Panc1 (cell line): ENCODE data around the gene KDM4B. TPM values are rescaled to one million over a fixed set of nuclear protein-coding genes. Genes with fewer than 3 reads are reported as not detected.

Experiments
- ATAC-seq: fragments of 200-7000 bp; cut with Tn5 transposase; 2 replicates; pipeline ENCODE4 v1.9.1; 2020; ENCODE audit warnings: mild to moderate bottlenecking, moderate library complexity
- BruUV-seq: library from RNA; stranded (reverse); fragments of 400-500 nt; replicated peaks from 2 replicates; lab custom pipeline; 2021; lab: Mats Ljungman, UMichigan
- CTCF ChIA-PET: fragments of 300-600 bp; sonication (Branson Sonifier 250); formaldehyde crosslinking; loops from one replicate; lab custom pipeline; 2022; ENCODE audit warnings: antibody characterized with exemption; lab: Charles Lee
- POLR2A ChIA-PET: fragments of 300-600 bp; sonication (Branson Sonifier 250); formaldehyde crosslinking; loops from one replicate; lab custom pipeline; 2022; ENCODE audit warnings: antibody characterized with exemption; lab: Charles Lee
- DNase-seq: peaks from one replicate; pipeline ENCODE4 v3.0.0-alpha.2; 2010; ENCODE audit warnings: low read depth, low spot score
- H3K27ac ChIP-seq: 2 replicates; pipeline ENCODE4 v1.5.1; 2011; ENCODE audit warnings: mild to moderate bottlenecking, low read length, inconsistent platforms
- H3K27me3 ChIP-seq: fragments of 200-500 bp; sonication (Bioruptor generic); 2 replicates; pipeline ENCODE4 v1.6.0; 2014; ENCODE audit warnings: low read length, inconsistent platforms; ENCODE audit not compliant: control insufficient read depth, insufficient read depth
- H3K36me3 ChIP-seq: fragments of 200-500 bp; sonication (Bioruptor generic); 2 replicates; pipeline ENCODE4 v1.5.1; 2014; ENCODE audit warnings: inconsistent platforms, mild to moderate bottlenecking, low read length, moderate library complexity; ENCODE audit not compliant: control insufficient read depth, insufficient read depth
- H3K4me1 ChIP-seq: 2 replicates; pipeline ENCODE4 v1.5.1; 2011; ENCODE audit warnings: inconsistent platforms, mild to moderate bottlenecking, low read length, moderate library complexity; ENCODE audit not compliant: control insufficient read depth, insufficient read depth
- H3K4me3 ChIP-seq, 2 experiments: 2 replicates each; pipeline ENCODE4 v1.5.1; 2011 to 2012; ENCODE audit warnings: low read depth in 2 of 2, low read length in 2 of 2, mild to moderate bottlenecking in 2 of 2, inconsistent platforms in 1 of 2, moderate library complexity in 1 of 2
- H3K9me3 ChIP-seq: fragments of 200-500 bp; sonication (Bioruptor generic); 2 replicates; pipeline ENCODE4 v1.5.1; 2014; ENCODE audit warnings: low read depth, mild to moderate bottlenecking, inconsistent platforms, low read length, moderate library complexity; ENCODE audit not compliant: control insufficient read depth, insufficient read depth
- CTCF ChIP-seq: fragments of 450-650 bp; IDR thresholded peaks from 2 replicates; pipeline ENCODE4 v1.5.1; 2017; ENCODE audit warnings: mild to moderate bottlenecking
- POLR2AphosphoS5 ChIP-seq: IDR thresholded peaks from 2 replicates; pipeline ENCODE4 v1.6.1; 2012; ENCODE audit warnings: mild to moderate bottlenecking, low read depth, low read length, moderate library complexity
- REST ChIP-seq, 2 experiments: IDR thresholded peaks; 2 replicates each; pipeline ENCODE4 v1.6.1; 2011 to 2012; ENCODE audit warnings: low read depth in 2 of 2, control low read depth in 1 of 2, low read length in 1 of 2, mild to moderate bottlenecking in 1 of 2, moderate library complexity in 1 of 2; ENCODE audit not compliant: insufficient read depth in 1 of 2
- SIN3A ChIP-seq: IDR thresholded peaks from 2 replicates; pipeline ENCODE4 v1.6.1; 2012; ENCODE audit warnings: low read depth, mild to moderate bottlenecking, low read length, moderate library complexity, borderline replicate concordance; ENCODE audit not compliant: insufficient read depth
- TCF7L2 ChIP-seq: IDR thresholded peaks from 2 replicates; pipeline ENCODE4 v1.6.1; 2011; ENCODE audit warnings: mild to moderate bottlenecking, low read depth, low read length, inconsistent platforms
- in situ Hi-C: cut with HindIII; loops from 2 replicates; pipeline ENCODE4 v1.10.0; 2016; ENCODE audit warnings: low sequenced_read_pairs, low pct_unique_long_range_greater_than_20kb
- intact Hi-C: fragments of 100-400 bp; cut with micrococcal nuclease; formaldehyde crosslinking; loops from one replicate; pipeline ENCODE4 v1.10.0; 2022; ENCODE audit not compliant: unreplicated experiment
- total RNA-seq: library from RNA; stranded (reverse); gene quantifications from one replicate; pipeline ENCODE4 v1.2.1, GENCODE V29; 2021; ENCODE audit not compliant: unreplicated experiment

Gene KDM4B
- total RNA-seq, 1 experiment from 2014 or later: 18.4 TPM

- DNase-seq: no peak
- Histone ChIP-seq H3K4me1 (no peaks in the 10 kb centered on the region), H3K9me3 (no peaks in the 10 kb centered on the region), H3K27ac (no peak overlapping the region), H3K36me3 (no peaks in the 10 kb centered on the region), H3K4me3 (no peak overlapping the region), H3K27me3 (no peaks in the 10 kb centered on the region)
- CTCF ChIA-PET: interaction anchor here (0.6 kb wide), 1 partner anchor 23 kb away, joined by 4 read pairs; no protein-coding TSS in a partner anchor
- POLR2A ChIA-PET: no interaction called here
- in situ Hi-C loops: no loop called here
- no peak for ATAC-seq
- BruUV-seq: no TSS peak
- intact Hi-C loops: no loop called here
- TF ChIP-seq SIN3A (no peak), POLR2AphosphoS5 (no peak), CTCF (no peak), TCF7L2 (no peak), REST (IDR thresholded peaks at IDR 0.05; ENCODE audit: insufficient read depth in 1 of 2, low read depth in 2 of 2, low read length in 1 of 2) (no peak)
Observed at GRCh38 chr19:5024282-5024681, 55.4 kb downstream of the KDM4B start.

GRCh38 chr19:5025027-5025426, 56.1 kb downstream of the KDM4B start:
- no peaks in the 10 kb centered on the region for H3K27me3 ChIP-seq
- POLR2A ChIA-PET: no interaction called here
- no peaks in the 10 kb centered on the region for H3K36me3 ChIP-seq
- DNase-seq: no peak
- H3K9me3 ChIP-seq: no peaks in the 10 kb centered on the region
- intact Hi-C loops (no loop called here), in situ Hi-C loops (no loop called here)
- BruUV-seq: no TSS peak
- CTCF ChIA-PET: no interaction called here
- no peak for ATAC-seq
- H3K4me3 ChIP-seq: no peak overlapping the region
- no peak for TF ChIP-seq SIN3A
- no peak overlapping the region for H3K27ac ChIP-seq
- no peaks in the 10 kb centered on the region for H3K4me1 ChIP-seq

- Histone ChIP-seq H3K27me3 (no peaks in the 10 kb centered on the region), H3K9me3 (no peaks in the 10 kb centered on the region), H3K4me3 (no peak overlapping the region), H3K4me1 (no peaks in the 10 kb centered on the region), H3K36me3 (no peaks in the 10 kb centered on the region), H3K27ac (no peak overlapping the region)
- no TSS peak for BruUV-seq
- DNase-seq: no peak
- no peak for TF ChIP-seq REST (IDR thresholded peaks at IDR 0.05; ENCODE audit: insufficient read depth in 1 of 2, low read depth in 2 of 2, low read length in 1 of 2)
- POLR2A ChIA-PET: no interaction called here
- CTCF ChIA-PET: no interaction called here
- no peak for ATAC-seq
- intact Hi-C loops (no loop called here), in situ Hi-C loops (no loop called here)
Observed at GRCh38 chr19:5026706-5027273, 57.9 kb downstream of the KDM4B start.
